KOPT-K1 (cell line): ENCODE data around the gene ULK4.
"Not testable (repeated sequence)": the region's sequence is repeated elsewhere in the genome, so short reads cannot be mapped to it uniquely, and the experiment has no call there.

ENCODE experiments used
- H3K27ac ChIP-seq: fragments of 200-600 bp; sonication (generic); 2 replicates; pipeline ENCODE4 v1.5.1; 2016; ENCODE audit warnings: antibody characterized with exemption, mild to moderate bottlenecking, low read depth, low read length; ENCODE audit not compliant: poor library complexity, severe bottlenecking
- H3K36me3 ChIP-seq: fragments of 200-600 bp; sonication (generic); 2 replicates; pipeline ENCODE4 v1.5.1; 2017; ENCODE audit warnings: antibody characterized with exemption, mild to moderate bottlenecking, low read length, moderate library complexity; ENCODE audit not compliant: insufficient read depth
- H3K9me3 ChIP-seq: fragments of 200-600 bp; sonication (generic); 2 replicates; pipeline ENCODE4 v1.5.1; 2017; ENCODE audit warnings: antibody characterized with exemption, low read length, mild to moderate bottlenecking; ENCODE audit not compliant: insufficient read depth, poor library complexity, severe bottlenecking

Gene ULK4

GRCh38 chr3:41977401-41977800 is 15.5 kb upstream of the ULK4 start:
- H3K9me3 ChIP-seq = not testable (repeated sequence)

GRCh38 chr3:41975416-41976103 is 13.7 kb upstream of the ULK4 start:
- H3K36me3 ChIP-seq = no peaks in the 10 kb centered on the region
- no peak overlapping the region for H3K27ac ChIP-seq
- no peaks in the 10 kb centered on the region for H3K9me3 ChIP-seq

More at GRCh38 chr3:41977401-41977800, 15.5 kb upstream of the ULK4 start:
- not testable (repeated sequence) for H3K36me3 ChIP-seq, H3K27ac ChIP-seq

DNA sequence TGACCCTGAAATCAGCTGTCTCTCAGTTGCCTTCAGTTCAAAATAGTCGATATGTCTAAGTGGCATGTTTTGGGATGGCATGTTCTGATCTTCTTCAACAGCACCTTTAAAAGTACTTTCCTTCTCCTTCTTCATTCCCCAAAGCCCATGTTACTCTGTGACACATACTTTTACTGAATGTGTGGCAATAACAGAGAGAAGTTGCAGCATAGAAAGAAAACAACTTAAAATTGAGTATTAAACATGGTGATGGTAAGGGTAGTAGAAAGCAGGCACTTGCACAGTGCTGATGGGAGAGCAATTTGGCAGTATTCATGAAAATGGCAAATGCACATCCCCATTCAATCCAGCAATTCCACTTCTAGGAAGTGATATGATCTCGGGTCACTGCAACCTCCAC is 12.3 kb upstream of the ULK4 start:
- Histone ChIP-seq H3K27ac (no peak overlapping the region), H3K9me3 (no peaks in the 10 kb centered on the region), H3K36me3 (no peaks in the 10 kb centered on the region)

GRCh38 chr3:41972802-41973201 is 10.9 kb upstream of the ULK4 start:
- H3K9me3 ChIP-seq = no peaks in the 10 kb centered on the region
- H3K27ac ChIP-seq = no peak overlapping the region
- H3K36me3 ChIP-seq = no peaks in the 10 kb centered on the region

DNA sequence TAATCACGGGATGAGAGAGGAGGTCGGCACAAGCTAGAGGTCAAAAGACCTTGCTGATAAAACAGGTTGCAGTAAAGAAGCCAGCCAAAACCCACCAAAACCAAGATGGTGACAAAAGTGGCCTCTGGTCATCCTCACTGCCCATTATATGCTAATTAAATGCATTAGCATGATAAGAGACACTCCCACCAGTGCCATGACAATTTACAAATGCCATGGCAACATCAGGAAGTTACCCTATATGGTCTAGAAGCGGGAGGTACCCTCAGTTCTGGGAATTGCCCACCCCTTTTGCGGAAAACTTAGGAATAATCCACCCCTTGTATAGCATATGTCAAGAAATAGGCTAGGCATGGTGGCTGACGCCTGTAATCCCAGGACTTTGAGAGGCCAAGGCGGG is 4.3 kb upstream of the ULK4 start:
- Histone ChIP-seq H3K27ac (no peak overlapping the region), H3K9me3 (no peaks in the 10 kb centered on the region), H3K36me3 (no peaks in the 10 kb centered on the region)

DNA sequence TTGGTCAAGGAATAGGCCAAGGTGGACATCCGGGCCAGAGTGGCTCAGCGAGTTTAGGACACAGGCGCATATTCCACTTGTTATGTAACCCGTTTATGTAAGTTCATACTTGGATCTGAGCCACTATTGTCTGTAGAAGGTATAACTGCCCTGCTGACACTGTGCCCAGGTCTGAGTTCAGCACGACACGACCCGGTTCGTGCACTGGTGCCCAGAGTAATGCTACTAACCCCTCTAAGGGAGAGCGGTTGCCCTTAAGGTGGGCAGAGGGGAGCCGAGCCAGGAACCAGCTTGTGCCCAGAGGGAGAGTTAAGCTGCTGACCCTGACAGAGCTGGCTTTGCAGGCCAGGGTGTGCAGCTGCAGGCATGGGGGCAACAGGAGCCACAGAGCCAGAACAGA is 1.9 kb upstream of the ULK4 start:
- Histone ChIP-seq H3K36me3 (no peaks in the 10 kb centered on the region), H3K27ac (no peak overlapping the region), H3K9me3 (no peaks in the 10 kb centered on the region)

DNA sequence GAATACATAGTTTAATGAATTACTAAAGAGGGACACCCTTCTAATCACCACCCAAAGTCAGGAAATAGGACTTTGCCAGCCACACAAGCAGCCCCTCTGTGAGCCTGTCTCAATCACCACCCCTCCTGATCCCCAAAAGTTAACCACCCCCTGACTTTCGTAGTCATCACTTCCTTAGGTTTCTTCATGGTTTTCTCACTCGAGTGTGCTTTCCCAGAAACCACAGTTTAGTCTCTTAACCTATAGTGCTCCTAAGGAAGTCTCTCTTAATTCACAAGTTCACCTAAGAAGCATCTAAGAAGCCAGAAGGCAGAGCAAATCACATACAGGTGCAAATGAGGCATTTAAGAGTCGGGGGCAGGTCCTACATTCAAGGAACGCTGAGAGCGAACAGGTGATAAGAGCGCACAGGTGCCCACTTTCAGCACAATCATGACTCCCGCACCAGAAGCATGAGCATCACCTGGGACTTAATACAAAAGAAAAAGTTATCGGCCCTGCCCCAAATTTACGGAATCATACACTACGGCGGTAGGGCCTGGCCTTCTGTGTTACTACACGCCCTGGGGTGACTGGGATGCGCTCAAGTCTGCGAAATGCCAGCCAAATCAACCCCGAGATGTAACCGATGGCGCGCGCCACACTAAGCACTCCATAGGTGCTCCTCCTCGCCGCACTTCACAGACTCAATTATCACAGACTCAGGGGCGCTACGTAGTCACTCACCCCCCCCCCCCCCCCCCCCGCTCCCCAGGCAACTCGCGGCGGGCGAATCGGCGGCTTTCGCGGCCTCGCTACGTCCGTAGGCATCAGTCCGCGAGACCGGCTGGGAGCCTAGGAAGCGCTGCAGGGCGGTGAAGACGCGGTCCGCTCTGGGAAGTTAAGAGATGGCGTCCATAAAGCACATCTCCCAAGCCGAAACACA is 815 bp downstream of the ULK4 start:
- Histone ChIP-seq H3K27ac (peak overlapping the region; percentile 63), H3K9me3 (no peaks in the 10 kb centered on the region), H3K36me3 (no peaks in the 10 kb centered on the region)

DNA sequence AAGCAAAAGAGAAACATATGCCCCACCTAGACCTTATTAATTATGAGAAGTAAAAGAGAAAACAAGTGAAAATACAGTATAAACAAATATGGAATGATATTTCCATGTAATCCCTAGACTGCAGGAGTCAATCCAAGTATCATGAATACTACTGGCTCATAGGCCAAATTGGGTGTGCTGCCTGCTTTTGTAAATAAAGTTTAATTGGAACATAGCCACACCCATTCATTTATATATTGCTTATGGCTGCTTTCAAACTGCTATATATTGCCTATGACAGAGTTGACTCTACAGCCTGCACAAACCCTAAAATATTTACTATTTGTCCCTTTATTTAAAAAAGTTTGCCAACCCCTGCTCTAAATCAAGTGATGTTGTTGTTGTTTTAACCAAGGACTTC is 5.3 kb downstream of the ULK4 start:
- Histone ChIP-seq H3K9me3 (no peaks in the 10 kb centered on the region), H3K36me3 (no peaks in the 10 kb centered on the region), H3K27ac (no peak overlapping the region)

GRCh38 chr3:41955192-41955591 is 6.7 kb downstream of the ULK4 start:
- H3K36me3 ChIP-seq = no peaks in the 10 kb centered on the region
- no peak overlapping the region for H3K27ac ChIP-seq
- H3K9me3 ChIP-seq = no peaks in the 10 kb centered on the region

DNA sequence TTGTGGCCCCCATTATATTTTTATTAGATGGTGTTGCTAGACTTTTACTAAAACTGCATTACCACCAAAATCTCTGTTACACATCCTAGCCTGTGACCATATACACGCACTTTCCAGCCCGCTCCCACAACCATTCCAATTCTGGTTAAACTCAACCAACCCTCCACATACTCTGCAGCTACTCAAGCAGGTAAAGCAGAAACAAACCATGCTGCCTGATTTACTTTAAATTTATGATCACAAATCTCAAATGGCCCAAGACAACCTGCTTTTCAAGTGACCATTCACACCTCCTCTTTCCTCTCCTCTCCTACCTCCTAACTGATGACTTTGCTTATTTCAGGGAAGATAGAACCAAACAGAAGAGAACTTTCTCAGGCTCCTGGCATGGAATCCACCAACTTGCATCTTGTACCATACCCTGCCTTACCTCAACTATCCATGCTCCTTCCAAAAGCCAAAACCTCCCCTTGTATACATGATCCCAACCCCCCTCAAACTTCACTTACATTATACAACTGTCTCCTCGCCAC is 18.5 kb downstream of the ULK4 start:
- peaks cover 8% of the 10 kb centered on the region for H3K36me3 ChIP-seq

GRCh38 chr3:41940393-41940792 is 21.5 kb downstream of the ULK4 start:
- no peak overlapping the region for H3K27ac ChIP-seq
- H3K36me3 ChIP-seq = no peaks in the 10 kb centered on the region
- H3K9me3 ChIP-seq = peaks cover 13% of the 10 kb centered on the region

More for the DNA sequence above, 18.5 kb downstream of the ULK4 start:
- H3K27ac ChIP-seq = no peak overlapping the region
- H3K9me3 ChIP-seq = peaks cover 13% of the 10 kb centered on the region

DNA sequence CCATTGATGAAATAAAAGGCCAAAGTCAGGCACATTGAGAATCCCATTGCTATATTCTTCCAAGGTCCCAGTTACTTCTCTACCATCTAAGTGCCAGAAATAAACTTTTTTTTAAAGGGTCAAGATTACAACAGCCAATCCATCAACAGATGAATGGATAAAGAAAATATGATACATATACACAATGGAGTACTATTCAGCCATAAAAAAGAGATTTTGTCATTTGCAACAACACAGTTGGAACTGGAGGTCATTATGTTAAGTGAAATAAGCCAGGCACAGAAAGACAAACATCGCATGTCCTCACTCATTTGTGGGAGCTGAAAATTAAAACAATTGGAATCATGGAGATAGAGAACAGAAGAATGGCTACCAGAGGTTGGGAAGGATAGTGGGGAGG is 25.5 kb downstream of the ULK4 start:
- peaks cover 13% of the 10 kb centered on the region for H3K9me3 ChIP-seq
- H3K27ac ChIP-seq = no peak overlapping the region

DNA sequence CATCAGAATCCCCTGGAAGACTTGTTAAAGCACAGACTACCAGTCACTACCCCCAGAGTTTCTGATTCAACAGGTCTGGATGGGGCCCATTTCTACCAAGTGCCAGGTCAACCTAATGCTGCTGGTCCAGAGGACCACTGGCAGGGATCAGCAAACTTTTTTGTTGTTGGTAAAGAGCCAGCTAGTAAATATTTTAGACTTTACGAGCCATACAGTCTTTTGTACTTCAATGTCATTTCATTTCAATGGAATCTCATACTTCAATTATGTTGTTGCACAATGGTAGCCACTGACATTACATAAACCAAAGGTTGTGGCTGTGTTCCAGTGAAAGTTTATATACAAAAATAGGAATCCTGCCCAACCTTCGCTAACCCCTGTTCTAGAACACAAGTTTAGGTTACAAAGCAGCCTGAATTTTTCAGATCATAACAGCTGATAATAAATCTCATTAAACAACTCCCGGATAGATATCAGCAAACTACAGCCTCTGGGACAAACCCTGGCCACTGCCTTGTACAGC is 28.7 kb downstream of the ULK4 start:
- Histone ChIP-seq H3K27ac (no peak overlapping the region), H3K9me3 (no peaks in the 10 kb centered on the region), H3K36me3 (no peaks in the 10 kb centered on the region)

More for the DNA sequence above, 25.5 kb downstream of the ULK4 start:
- no peaks in the 10 kb centered on the region for H3K36me3 ChIP-seq

GRCh38 chr3:41932464-41932863 is 29.4 kb downstream of the ULK4 start:
- Histone ChIP-seq H3K27ac (no peak overlapping the region), H3K36me3 (no peaks in the 10 kb centered on the region), H3K9me3 (no peaks in the 10 kb centered on the region)

DNA sequence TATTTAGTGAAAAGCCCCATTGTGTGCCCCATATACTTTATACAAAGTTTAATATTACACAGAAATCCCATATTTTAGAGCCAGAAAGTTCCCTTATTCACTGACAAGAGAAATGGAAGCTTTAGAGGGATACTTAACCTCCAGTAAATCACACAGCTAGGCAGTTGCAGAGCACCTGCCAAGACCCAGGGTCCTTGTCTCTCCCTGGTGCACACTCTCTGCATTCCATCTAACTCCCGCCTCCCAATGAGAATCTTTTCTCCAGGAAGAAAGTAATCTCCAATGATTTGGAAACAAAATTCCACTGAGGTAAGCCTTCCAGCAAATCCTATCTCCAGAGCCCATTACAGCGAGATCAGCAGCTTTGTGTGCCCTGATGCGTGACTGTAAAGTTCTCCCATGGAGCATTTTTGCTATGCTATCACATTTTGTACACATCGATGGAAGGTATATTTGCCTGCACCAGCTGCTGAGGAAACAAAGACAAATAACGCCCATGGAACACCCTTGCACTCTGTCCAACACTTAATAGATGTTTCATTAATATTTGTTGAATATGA is 41.4 kb downstream of the ULK4 start:
- Histone ChIP-seq H3K36me3 (no peaks in the 10 kb centered on the region; the same call in 1 of the 2 replicates), H3K27ac (no peak overlapping the region), H3K9me3 (no peaks in the 10 kb centered on the region)
